OCI-LY3 (cell line): ENCODE data around the gene COMT.

ENCODE experiments used
- EZH2phosphoT487 ChIP-seq: fragments of 200-600 bp; shearing (Covaris generic); IDR thresholded peaks from 2 replicates; pipeline ENCODE4 v1.6.1; 2018; ENCODE audit warnings: antibody characterized with exemption, mixed run types, low read depth
- TF ChIP-seq, protein P1 (sequence below): fragments of 200-600, 300-600 bp; sonication (generic); IDR thresholded peaks from 2 replicates; pipeline ENCODE4 v1.5.1; 2014; ENCODE audit warnings: antibody characterized with exemption, low read length, low read depth

DNA sequence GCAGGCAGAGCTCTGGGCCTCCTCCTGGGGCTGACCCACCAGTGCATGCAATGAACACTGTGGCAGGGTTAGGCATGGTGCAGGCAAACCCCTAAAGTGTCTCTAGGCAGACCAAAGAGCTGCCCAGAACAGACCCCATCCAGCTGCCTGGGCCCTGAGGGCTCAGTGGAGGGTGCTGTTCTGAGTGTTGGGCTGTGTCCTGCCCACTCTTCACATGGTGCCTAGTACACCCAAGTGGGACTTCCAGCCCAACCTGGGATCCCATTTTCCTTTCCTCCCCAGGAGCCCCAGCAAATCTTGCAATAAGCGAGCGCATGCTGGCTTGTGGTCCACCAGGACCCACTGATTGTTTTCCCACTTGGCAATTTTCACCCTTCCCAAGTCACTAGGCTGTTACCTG, 48.6 kb downstream of the COMT start:
- TF ChIP-seq, protein P1, sequence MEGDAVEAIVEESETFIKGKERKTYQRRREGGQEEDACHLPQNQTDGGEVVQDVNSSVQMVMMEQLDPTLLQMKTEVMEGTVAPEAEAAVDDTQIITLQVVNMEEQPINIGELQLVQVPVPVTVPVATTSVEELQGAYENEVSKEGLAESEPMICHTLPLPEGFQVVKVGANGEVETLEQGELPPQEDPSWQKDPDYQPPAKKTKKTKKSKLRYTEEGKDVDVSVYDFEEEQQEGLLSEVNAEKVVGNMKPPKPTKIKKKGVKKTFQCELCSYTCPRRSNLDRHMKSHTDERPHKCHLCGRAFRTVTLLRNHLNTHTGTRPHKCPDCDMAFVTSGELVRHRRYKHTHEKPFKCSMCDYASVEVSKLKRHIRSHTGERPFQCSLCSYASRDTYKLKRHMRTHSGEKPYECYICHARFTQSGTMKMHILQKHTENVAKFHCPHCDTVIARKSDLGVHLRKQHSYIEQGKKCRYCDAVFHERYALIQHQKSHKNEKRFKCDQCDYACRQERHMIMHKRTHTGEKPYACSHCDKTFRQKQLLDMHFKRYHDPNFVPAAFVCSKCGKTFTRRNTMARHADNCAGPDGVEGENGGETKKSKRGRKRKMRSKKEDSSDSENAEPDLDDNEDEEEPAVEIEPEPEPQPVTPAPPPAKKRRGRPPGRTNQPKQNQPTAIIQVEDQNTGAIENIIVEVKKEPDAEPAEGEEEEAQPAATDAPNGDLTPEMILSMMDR = no peak
- TF ChIP-seq EZH2phosphoT487 = no peak
